GM12864 (cell line): ENCODE measurements around the gene C6orf58.

Experiments
- DNase-seq: peaks from one replicate; pipeline ENCODE4 v3.0.0-alpha.2; 2011; ENCODE audit warnings: low read depth
- H3K4me3 ChIP-seq: 2 replicates; pipeline ENCODE4 v1.5.1; 2011; ENCODE audit warnings: mild to moderate bottlenecking, low read depth, low read length, control low read depth
- TF ChIP-seq, protein P1 (sequence below): IDR thresholded peaks from 2 replicates; pipeline ENCODE4 v1.5.1; 2011; ENCODE audit warnings: low read depth, mild to moderate bottlenecking, moderate library complexity, low read length, control low read depth, inconsistent platforms; ENCODE audit errors: missing control alignments

C6orf58 gene

GRCh38 chr6:127567476-127567875 is 9.5 kb upstream of the C6orf58 start:
- TF ChIP-seq, protein P1, sequence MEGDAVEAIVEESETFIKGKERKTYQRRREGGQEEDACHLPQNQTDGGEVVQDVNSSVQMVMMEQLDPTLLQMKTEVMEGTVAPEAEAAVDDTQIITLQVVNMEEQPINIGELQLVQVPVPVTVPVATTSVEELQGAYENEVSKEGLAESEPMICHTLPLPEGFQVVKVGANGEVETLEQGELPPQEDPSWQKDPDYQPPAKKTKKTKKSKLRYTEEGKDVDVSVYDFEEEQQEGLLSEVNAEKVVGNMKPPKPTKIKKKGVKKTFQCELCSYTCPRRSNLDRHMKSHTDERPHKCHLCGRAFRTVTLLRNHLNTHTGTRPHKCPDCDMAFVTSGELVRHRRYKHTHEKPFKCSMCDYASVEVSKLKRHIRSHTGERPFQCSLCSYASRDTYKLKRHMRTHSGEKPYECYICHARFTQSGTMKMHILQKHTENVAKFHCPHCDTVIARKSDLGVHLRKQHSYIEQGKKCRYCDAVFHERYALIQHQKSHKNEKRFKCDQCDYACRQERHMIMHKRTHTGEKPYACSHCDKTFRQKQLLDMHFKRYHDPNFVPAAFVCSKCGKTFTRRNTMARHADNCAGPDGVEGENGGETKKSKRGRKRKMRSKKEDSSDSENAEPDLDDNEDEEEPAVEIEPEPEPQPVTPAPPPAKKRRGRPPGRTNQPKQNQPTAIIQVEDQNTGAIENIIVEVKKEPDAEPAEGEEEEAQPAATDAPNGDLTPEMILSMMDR = no peak
- no peak for DNase-seq
- H3K4me3 ChIP-seq = no peak overlapping the region

DNA sequence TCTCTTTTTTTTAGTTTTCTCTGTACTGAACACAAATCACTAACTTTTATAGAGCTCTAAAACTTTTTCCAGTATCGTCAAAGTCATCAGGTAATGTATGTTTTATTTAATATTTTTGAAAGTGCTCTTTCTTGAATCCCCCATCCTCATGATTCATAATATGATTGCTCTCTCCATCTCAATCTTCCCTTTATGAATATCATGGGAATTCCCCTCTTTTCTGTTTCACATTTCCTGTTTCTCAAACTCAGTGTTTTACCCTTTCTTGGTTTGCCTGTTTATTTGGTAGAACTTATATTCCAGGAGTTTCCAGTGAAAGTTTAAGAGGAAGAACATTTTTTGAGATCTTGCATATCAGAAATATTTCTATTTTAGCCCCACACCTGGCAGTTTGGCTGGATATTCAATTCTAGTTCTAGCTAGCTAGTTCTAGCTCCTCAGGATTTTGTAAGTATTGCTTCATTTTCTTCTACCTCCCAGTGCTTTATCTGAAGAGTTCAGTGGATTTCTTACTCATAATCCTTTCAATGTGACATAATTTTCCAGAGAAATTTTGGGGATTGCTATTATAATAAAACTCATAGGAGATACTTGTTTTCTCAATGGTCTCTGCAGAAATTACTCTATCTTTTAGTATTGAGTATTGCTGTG is 6.1 kb upstream of the C6orf58 start:
- TF ChIP-seq, protein P1 = no peak
- no peak overlapping the region for H3K4me3 ChIP-seq
- no peak for DNase-seq

- H3K4me3 ChIP-seq = no peak overlapping the region
- DNase-seq = no peak
- TF ChIP-seq, protein P1 = no peak
These were observed 1.9 kb downstream of the C6orf58 start for GRCh38 chr6:127578900-127579299.

DNA sequence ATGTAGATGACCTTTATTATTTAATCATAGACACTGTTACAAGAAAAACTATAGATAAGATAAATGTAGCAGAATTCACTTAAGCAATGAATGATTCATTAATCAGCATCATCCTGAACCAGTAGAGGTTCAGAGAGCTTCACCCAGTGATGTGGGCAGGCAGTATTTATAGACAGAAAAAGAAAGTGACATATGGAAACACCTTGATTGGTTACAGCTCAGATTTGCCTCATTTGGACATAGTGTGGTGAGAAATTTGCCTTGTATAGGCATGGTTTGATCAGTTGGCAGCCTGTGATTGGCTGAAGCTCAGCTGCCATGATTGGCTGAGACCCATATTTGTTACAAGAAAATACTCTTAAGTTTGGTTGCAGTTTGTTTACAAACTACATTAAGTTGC is 4.6 kb downstream of the C6orf58 start:
- DNase-seq = no peak
- no peak overlapping the region for H3K4me3 ChIP-seq
- TF ChIP-seq, protein P1 = no peak

DNA sequence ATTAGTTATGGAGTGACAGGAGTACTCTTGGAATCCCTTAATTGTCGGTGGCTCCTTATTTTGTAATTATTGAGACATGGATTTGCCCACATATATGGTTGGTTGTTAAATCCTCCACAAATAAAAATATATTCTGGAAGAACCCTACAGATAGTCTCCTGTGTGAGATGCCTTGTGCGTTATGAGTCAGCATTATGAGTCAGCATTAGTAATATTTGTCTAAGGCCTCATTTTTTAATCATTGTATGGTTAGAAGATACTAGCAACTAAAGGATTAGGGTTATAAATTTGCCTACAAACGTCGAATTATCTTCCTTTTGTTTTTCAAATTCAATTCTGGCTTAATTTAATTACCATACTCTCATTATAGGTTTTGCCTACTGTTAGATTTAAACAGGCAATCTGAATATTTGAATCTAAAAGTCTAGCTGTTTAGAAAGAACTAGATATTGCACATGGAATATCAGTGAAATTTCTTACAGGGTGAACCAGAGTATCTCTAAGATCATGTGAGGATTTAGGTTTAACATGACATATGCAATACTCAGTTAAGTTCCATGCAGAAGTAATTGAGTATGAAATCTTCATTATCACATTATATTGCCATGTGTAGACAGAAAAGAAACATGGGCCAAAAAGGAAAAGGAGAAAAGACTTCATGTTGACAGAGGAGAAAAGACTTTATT is 5.9 kb downstream of the C6orf58 start:
- DNase-seq = no peak
- TF ChIP-seq, protein P1 = no peak
- H3K4me3 ChIP-seq = no peak overlapping the region

DNA sequence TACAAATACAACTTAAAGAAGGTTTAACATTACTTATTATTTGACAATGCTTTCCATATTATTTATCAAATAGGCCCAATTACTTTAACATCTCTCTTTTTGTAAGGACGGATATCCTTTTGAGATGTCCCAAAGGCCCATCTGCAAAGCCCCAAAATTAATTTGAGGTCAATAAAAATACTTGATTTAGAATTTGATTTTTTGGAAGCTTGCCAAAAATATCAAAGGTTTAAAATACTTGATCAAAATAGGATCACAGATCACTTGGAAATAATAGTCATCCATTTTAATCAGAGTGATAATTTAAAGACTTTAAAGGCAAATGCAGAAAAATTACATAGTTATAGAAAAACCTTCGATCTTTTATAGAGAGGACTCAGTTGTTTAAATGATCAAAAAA is 8.1 kb downstream of the C6orf58 start:
- H3K4me3 ChIP-seq = no peak overlapping the region
- TF ChIP-seq, protein P1 = no peak
- no peak for DNase-seq

- no peak for DNase-seq
- TF ChIP-seq, protein P1 = no peak
- no peak overlapping the region for H3K4me3 ChIP-seq
These were observed 9.4 kb downstream of the C6orf58 start for GRCh38 chr6:127586372-127586771.
